AG04449 (cell line): ENCODE measurements around the gene SENP6.
"Not testable (repeated sequence)": the region's sequence is repeated elsewhere in the genome, so short reads cannot be mapped to it uniquely, and the experiment has no call there.

Experiments
- CTCF ChIA-PET: fragments of 350-600 bp; formaldehyde crosslinking; extraction: SDS; loops from one replicate; lab custom pipeline; 2021; ENCODE audit warnings: antibody characterized with exemption; lab: Yijun Ruan, JAX
- POLR2A ChIA-PET: fragments of 400-600, 350-600 bp; formaldehyde crosslinking; extraction: SDS; loops from one replicate; lab custom pipeline; 2020; ENCODE audit warnings: antibody characterized with exemption, inconsistent platforms; lab: Yijun Ruan, JAX
- DNase-seq: peaks from one replicate; pipeline ENCODE4 v3.0.0-alpha.2; 2010; ENCODE audit warnings: low read depth, low spot score
- H3K4me3 ChIP-seq: 2 replicates; pipeline ENCODE4 v1.5.1; 2011; ENCODE audit warnings: low read depth, mild to moderate bottlenecking, control low read depth, low read length
- TF ChIP-seq, protein P1 (sequence below): IDR thresholded peaks from one replicate; pipeline ENCODE4 v1.5.1; 2011; ENCODE audit warnings: mild to moderate bottlenecking, moderate library complexity, low read length, control low read depth, inconsistent platforms; ENCODE audit not compliant: insufficient read depth; ENCODE audit errors: missing control alignments

Gene SENP6

DNA sequence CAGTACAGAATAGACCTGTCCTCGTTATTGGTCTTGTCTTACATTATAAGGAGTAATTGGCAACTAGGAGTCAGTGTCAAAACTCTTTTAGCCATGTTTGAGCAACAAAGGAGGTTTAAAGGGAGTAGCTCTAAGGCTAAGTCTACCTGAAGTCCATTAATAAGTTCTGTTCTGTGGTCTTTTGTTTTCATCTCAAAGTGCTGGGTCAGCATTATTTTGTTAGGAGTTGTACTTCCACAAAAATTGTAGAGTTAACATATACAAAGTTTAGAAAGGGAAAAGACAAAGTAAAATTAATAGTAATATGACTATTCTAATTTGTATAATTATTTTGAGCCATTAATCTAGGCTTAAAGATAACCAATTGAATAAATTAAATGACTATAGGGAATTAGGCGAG lies 12.7 kb upstream of the SENP6 start:
- ChIA-PET POLR2A (no interaction called here), CTCF (no interaction called here)
- no peak overlapping the region for H3K4me3 ChIP-seq
- TF ChIP-seq, protein P1, sequence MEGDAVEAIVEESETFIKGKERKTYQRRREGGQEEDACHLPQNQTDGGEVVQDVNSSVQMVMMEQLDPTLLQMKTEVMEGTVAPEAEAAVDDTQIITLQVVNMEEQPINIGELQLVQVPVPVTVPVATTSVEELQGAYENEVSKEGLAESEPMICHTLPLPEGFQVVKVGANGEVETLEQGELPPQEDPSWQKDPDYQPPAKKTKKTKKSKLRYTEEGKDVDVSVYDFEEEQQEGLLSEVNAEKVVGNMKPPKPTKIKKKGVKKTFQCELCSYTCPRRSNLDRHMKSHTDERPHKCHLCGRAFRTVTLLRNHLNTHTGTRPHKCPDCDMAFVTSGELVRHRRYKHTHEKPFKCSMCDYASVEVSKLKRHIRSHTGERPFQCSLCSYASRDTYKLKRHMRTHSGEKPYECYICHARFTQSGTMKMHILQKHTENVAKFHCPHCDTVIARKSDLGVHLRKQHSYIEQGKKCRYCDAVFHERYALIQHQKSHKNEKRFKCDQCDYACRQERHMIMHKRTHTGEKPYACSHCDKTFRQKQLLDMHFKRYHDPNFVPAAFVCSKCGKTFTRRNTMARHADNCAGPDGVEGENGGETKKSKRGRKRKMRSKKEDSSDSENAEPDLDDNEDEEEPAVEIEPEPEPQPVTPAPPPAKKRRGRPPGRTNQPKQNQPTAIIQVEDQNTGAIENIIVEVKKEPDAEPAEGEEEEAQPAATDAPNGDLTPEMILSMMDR, result no peak
- DNase-seq, result no peak

- CTCF ChIA-PET, result no interaction called here
- no peak overlapping the region for H3K4me3 ChIP-seq
- TF ChIP-seq, protein P1, result no peak
- no peak for DNase-seq
- POLR2A ChIA-PET, result no interaction called here
Observed at GRCh38 chr6:75590370-75590769, 11.3 kb upstream of the SENP6 start.

DNA sequence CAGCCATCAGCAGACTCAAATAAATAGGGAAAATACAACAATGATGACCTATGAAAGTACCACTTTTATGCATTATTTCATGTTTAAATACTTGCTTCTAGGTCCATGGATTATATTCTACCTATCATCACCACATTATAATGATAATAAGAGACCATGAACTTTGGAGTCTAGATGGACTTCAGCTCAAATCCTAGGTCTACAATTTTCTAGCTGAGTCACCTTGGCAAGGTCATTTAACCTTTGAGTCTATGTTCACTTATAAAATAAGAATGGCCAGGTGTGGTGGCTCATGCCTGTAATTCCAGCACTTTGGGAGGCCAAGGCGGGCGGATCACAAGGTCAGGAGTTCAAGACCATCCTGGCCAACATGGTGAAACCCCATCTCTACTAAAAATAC lies 5.3 kb upstream of the SENP6 start:
- H3K4me3 ChIP-seq, POLR2A ChIA-PET, CTCF ChIA-PET, DNase-seq: not testable (repeated sequence)

DNA sequence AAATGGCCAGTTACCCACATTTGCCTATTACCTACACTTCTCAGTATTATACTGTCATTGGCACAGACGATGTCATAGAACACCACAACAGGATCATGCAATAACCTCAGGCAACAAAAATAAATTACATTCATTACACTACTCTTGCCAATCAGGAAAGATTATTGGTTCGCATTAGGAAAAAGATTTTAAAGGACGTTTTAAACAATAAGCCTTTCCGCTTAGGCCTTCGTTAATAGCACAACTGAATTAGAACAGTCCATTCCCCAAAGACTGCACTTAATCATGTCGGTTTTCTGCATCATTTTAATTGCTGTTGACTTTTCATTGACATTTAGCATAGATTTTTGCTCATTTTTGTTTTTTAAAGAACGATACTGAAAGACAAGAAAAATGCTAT lies 912 bp upstream of the SENP6 start:
- no peak for DNase-seq
- ChIA-PET POLR2A (no interaction called here), CTCF (no interaction called here)
- peak overlapping the region; percentile 80 for H3K4me3 ChIP-seq
- TF ChIP-seq, protein P1, result no peak

- ChIA-PET POLR2A (interaction anchor here (0.9 kb wide), 1 partner anchor 20 kb away, joined by 3 read pairs; no protein-coding TSS in a partner anchor), CTCF (interaction anchor here (0.8 kb wide), 1 partner anchor 302 kb away, joined by 3 read pairs; no protein-coding TSS in a partner anchor)
- TF ChIP-seq, protein P1, result no peak
- peak overlapping the region; percentile 80 for H3K4me3 ChIP-seq
- no peak for DNase-seq
Observed at GRCh38 chr6:75602246-75603105, 796 bp downstream of the SENP6 start.

- CTCF ChIA-PET, result interaction anchor here (0.8 kb wide), 1 partner anchor 303 kb away, joined by 3 read pairs; no protein-coding TSS in a partner anchor
- DNase-seq, result no peak
- H3K4me3 ChIP-seq, result peak overlapping the region; percentile 80
- TF ChIP-seq, protein P1, result no peak
- POLR2A ChIA-PET, result interaction anchor here (0.9 kb wide), 1 partner anchor 20 kb away, joined by 3 read pairs; no protein-coding TSS in a partner anchor
Observed at GRCh38 chr6:75603106-75603420, 1.4 kb downstream of the SENP6 start.

DNA sequence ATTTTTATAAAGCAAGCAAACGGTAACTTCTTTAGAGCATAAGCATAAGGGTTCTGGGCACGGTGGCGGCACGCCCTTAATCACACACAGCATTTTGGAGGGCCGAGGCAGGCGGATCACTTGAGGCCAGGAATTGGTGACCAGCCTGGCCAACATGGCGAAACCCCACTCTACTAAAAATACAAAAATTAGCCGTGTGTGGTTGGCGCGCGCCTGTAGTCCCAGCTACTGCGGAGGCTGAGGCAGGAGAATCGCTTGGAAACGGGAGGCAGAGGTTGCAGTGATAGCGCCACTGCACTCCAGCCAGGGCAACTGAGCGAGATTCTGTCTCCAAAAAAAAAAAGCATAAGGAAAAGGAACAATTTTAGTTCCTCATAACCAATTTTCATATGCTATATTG lies 2.6 kb downstream of the SENP6 start:
- CTCF ChIA-PET, result no interaction called here
- peak overlapping the region; percentile 80 for H3K4me3 ChIP-seq
- DNase-seq, result no peak
- POLR2A ChIA-PET, result no interaction called here
- TF ChIP-seq, protein P1, result no peak
